Cardiac fibroblast (primary cell): ENCODE data around the gene ARHGEF4.
A peak's percentile ranks its signal among the peaks of the same experiment; 100 is the strongest.

Source experiments
- DNase-seq, 2 donors: peaks; one replicate each; pipeline versions ENCODE4 v3.0.0 to v3.0.0-alpha.2; 2010; ENCODE audit warnings: low read depth in 2 of 2
- H3K4me3 ChIP-seq, 2 donors: replicated peaks in 1 of 2; 1 replicate in 1 of 2; 2 replicates in 1 of 2; pipeline ENCODE4 v1.5.1; 2011; ENCODE audit warnings: low read depth in 2 of 2, low read length in 2 of 2, mild to moderate bottlenecking in 2 of 2, moderate library complexity in 1 of 2
- TF ChIP-seq, protein P1 (sequence below): IDR thresholded peaks from one replicate; pipeline ENCODE4 v1.5.1; 2011; ENCODE audit warnings: low read depth, mild to moderate bottlenecking, low read length, inconsistent platforms

Gene ARHGEF4

DNA sequence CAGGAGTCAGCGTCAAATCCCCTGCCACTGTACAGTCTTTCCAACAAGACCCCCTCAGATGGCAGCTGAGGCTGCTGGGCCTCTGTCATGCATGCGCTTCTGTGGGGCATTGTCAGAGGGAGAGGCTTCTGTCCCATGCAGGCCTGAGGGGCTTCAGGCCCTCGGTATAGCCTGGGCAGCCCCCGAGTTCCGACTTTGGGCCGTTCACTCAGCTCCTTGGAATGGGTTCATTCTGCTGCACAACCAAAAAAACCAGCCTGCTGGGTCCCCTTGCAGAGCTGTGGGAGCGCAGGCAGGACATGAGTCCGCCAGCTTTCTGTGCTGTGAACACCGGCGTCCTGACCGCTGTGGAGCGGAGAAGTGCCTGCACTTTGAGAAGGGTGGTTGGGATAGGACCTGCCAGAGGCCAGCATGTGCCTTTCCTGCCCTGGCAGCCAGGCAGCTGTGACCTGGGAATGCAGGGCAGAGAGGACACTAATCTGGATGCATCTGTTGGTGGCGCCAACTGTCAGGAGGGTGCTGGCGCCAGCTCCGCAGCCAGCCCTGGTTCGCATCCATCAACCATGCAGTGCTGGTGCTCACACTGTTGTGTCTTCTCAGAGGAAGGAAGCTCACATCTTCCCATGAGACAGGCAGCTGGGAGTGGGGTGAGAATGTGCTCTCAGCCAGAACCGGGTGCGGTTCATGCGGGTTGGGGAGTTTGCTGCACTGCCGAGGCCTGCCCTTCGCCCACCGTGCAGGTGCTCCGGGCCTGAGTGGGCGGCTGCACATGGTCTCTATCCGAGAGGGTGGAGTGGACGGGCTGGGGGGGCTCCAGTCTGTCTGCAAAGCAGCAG lies 14.3 kb downstream of the ARHGEF4 start:
- DNase-seq, result no peak
- TF ChIP-seq, protein P1, sequence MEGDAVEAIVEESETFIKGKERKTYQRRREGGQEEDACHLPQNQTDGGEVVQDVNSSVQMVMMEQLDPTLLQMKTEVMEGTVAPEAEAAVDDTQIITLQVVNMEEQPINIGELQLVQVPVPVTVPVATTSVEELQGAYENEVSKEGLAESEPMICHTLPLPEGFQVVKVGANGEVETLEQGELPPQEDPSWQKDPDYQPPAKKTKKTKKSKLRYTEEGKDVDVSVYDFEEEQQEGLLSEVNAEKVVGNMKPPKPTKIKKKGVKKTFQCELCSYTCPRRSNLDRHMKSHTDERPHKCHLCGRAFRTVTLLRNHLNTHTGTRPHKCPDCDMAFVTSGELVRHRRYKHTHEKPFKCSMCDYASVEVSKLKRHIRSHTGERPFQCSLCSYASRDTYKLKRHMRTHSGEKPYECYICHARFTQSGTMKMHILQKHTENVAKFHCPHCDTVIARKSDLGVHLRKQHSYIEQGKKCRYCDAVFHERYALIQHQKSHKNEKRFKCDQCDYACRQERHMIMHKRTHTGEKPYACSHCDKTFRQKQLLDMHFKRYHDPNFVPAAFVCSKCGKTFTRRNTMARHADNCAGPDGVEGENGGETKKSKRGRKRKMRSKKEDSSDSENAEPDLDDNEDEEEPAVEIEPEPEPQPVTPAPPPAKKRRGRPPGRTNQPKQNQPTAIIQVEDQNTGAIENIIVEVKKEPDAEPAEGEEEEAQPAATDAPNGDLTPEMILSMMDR, result no peak
- H3K4me3 ChIP-seq, result no peak overlapping the region

DNA sequence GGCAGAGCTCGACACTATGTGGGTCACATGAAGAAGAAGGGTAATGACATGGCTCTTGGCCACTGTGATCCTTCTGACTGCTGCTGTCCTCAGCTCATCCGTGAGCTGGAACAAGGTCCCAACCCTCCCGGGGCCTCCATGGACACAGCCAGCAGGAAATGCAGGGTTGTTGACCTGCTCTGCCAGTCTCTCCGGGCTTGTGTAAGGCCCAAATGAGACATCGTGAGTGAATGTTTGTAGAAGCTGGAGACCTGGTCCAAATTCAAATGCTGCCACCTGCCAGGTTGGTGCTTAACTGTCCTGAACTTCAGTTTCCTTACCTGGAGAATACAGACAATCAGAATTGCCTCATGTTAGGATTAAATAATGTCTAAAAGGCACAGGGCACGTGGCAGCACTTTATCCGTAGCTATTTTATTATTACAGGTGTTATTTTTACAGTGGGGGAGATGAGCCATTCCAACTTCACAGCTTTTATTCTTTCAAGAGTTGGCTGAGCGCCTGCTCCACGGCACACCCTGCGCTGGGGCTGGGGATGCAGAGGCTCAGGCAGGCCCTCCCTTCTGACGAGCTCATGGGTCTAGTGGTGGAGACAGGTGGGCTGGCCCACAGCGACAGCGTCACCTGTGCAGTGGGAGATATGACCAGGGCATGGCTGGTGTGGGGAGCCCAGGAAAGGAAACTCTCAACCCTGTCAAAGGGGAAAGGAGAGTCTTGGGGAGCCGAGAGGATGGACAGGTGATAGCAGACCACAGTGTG lies 15.1 kb downstream of the ARHGEF4 start:
- no peak overlapping the region for H3K4me3 ChIP-seq
- DNase-seq, result no peak
- TF ChIP-seq, protein P1, result no peak

DNA sequence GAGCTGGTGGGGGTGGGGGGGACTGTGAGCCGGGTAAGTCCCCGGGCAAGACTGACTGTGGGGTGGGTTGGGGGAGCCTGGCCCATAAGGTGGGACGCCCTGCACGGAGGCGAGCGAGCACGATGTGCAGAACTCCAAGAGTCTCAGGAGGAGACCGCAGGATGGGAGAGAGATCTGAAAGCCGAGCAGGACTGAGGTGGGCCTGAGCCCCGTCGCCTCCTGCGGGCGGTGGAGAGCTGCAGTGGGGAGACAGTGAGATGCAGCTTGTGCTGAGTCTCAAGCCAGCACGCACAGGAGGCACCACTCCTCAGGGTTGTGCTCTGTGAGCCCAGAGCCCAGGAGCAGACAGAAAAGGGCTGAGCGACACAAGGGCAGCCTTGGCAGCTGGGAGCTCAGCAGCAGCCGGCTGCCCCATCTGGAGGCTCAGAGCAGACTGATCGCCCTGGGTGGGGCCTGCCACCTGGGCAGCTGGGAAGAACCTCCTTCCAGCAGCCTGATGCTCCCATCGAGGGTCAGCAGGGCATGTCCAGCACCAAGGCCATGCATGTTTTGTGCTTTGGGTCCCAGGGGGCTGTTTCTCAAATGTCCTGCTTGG lies 15.9 kb downstream of the ARHGEF4 start:
- TF ChIP-seq, protein P1, result no peak
- no peak for DNase-seq
- H3K4me3 ChIP-seq, result no peak overlapping the region

DNA sequence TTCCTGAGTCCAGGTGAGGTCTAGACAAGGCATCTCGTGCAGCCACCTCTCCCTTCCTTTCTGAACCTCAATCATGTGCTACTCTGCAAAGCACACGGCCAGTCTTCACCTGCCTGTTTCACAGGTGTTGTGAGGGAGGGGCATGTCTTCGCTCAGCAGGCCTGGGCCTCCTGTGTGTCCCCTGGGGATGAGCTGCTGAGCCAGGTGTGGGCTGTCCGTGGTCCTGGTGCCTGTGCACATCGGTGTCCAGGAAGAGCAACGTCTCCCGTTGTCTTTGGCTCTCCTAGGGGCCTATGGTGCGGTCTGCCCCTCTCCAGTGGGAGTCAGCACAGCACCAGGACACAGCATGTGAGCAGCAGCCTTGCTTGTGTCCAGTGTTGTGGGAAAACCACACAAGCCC lies 16.7 kb downstream of the ARHGEF4 start:
- no peak for DNase-seq
- TF ChIP-seq, protein P1, result no peak
- no peak overlapping the region for H3K4me3 ChIP-seq

DNA sequence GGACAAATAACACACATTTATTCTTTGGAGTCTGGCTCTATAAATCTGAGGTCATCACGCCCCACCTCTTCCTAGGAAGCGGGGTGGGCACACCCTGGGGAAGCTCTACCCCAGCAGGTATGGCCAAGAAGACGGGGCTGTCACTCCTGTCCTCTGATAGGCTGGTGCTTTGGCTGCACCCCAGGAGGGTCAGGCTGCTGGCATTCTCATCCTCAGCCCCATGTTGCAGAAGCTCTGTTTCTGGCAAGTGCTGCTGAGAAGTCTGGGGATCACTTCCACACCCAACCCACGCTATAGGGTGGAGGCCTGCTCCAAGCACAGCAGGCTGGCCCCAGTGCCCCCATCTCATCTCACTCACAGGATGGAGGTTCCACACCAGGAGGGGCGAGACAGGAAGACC lies 17.6 kb downstream of the ARHGEF4 start:
- no peak overlapping the region for H3K4me3 ChIP-seq
- TF ChIP-seq, protein P1, result no peak
- DNase-seq, result no peak

DNA sequence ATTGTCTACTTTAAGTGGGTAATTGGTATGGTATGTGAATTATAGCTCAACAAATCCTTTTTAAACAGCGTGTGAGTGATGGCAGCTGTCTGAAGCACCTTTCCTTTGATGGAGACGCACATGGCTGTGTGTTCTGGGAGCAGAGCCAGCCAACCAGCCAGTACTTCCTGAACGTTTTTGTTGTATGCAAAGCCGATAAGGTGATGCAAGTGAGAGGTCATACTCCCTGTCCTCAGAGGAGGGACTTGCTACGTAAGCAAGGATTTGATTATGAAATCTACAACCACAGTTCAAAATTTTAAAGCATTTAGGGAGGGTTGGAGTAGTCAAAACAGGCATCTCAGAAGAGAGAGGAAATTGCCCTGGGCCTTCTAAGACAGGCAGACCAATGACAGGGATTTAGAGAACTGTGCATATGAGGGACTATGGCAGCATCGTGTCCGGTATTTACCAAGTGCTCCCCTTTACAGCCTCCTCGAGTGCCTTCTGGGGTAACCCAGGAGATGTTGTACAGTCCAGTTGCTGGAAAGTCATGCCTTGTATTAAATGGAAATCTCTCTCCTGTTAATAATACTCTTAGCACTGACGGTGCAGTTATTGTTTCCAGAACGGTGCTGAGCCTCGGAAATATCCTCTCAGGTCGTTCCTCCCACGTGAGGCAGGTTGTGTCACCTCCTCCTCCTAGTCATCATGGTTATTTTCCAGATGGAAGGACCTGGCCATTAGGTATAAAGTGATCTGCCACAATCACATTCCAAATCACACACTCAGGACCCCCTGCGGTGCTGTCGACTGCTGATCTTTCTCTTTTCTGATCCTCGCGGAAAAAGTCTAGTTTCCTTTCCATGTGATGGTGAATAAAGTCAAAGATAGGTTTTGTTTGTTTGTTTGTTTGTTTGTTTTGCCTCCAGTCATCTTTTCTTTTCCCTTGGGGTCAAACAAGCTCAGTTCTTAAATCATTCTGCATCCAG lies 28.4 kb downstream of the ARHGEF4 start:
- TF ChIP-seq, protein P1, result no peak
- H3K4me3 ChIP-seq, result no peak overlapping the region
- peak; percentile 92 to 96 for DNase-seq
